K562 (cell line): ENCODE measurements around the gene CAMK1D.

Source experiments
- CC2D1A ChIP-seq: fragments of 450-650 bp; IDR thresholded peaks from 2 replicates; pipeline ENCODE4 v1.6.1; 2017; ENCODE audit warnings: mild to moderate bottlenecking
- DDX20 ChIP-seq: fragments of 450-650 bp; IDR thresholded peaks from 2 replicates; pipeline ENCODE4 v1.6.1; 2016; ENCODE audit warnings: missing genetic modification characterization, low read depth, mild to moderate bottlenecking, missing compliant biosample characterization, moderate library complexity
- POLR2AphosphoS2 ChIP-seq: IDR thresholded peaks from 2 replicates; pipeline ENCODE4 v1.6.1; 2012; ENCODE audit warnings: low read length, improper control_type of control experiment
- POLR2AphosphoS5 ChIP-seq: IDR thresholded peaks from 2 replicates; pipeline ENCODE4 v1.6.1; 2011; ENCODE audit warnings: mild to moderate bottlenecking, low read depth, low read length, moderate library complexity; ENCODE audit not compliant: control insufficient read depth, insufficient read depth
- TAF7 ChIP-seq: fragments of 450-650 bp; IDR thresholded peaks from 2 replicates; pipeline ENCODE4 v1.6.1; 2016; ENCODE audit warnings: missing genetic modification characterization, missing compliant biosample characterization
- TF ChIP-seq, protein P1 (sequence below): sonication (generic); formaldehyde crosslinking; IDR thresholded peaks from 2 replicates; pipeline ENCODE4 v1.8.0; 2022; ENCODE audit warnings: missing genetic modification reagents, mild to moderate bottlenecking, borderline replicate concordance

DNA sequence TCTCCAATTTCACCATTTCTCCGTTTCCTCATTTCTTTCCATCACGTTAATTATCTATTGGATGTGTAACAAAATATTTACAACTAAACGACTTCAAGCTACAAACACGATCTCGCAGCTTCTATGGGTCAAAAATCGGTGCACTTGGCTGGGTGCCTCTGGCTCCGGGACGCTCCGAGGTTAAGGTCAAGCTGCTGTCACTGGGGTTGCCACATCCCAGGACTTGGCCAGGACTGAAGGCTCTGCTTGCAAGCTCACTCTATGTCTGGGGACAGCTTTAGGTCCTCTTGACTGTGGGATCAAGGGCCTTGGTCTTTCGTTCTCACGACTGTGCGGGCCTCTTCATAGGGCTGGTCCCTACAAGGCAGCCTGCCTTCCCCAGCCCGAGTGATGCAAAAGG, 492.5 kb downstream of the CAMK1D start:
- no peak for TF ChIP-seq POLR2AphosphoS5
- no peak for TF ChIP-seq DDX20 (tag)
- no peak for TF ChIP-seq CC2D1A
- no peak for TF ChIP-seq TAF7 (tag)
- no peak for TF ChIP-seq POLR2AphosphoS2
- TF ChIP-seq, protein P1, sequence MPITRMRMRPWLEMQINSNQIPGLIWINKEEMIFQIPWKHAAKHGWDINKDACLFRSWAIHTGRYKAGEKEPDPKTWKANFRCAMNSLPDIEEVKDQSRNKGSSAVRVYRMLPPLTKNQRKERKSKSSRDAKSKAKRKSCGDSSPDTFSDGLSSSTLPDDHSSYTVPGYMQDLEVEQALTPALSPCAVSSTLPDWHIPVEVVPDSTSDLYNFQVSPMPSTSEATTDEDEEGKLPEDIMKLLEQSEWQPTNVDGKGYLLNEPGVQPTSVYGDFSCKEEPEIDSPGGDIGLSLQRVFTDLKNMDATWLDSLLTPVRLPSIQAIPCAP (CRISPR knock-in tag) = no peak
